T-helper 2 cell treated with Interferon-gamma antibody and Interleukin-4, amounts not matched to agents 5 μg/mL and 100 μg/mL, for 36 hours (primary cell): ENCODE data around the gene ARHGEF2.

ENCODE experiments used
- DNase-seq: peaks from one replicate; pipeline ENCODE4 v3.0.0; 2021; ENCODE audit warnings: low spot score
- H3K27ac Mint-ChIP-seq: one replicate; pipeline ENCODE4 v1.8.0; 2021; ENCODE audit warnings: mild to moderate bottlenecking, mixed read lengths
- H3K27me3 Mint-ChIP-seq: one replicate; pipeline ENCODE4 v1.8.0; 2021; ENCODE audit warnings: low read depth, mixed read lengths
- H3K36me3 Mint-ChIP-seq: one replicate; pipeline ENCODE4 v1.8.0; 2021; ENCODE audit warnings: low read depth, mixed read lengths
- H3K4me1 Mint-ChIP-seq: one replicate; pipeline ENCODE4 v1.8.0; 2021; ENCODE audit warnings: low read depth, mixed read lengths
- H3K4me3 Mint-ChIP-seq: one replicate; pipeline ENCODE4 v1.8.0; 2022; ENCODE audit warnings: mild to moderate bottlenecking, moderate library complexity, mixed read lengths
- H3K9me3 Mint-ChIP-seq: one replicate; pipeline ENCODE4 v1.8.0; 2021; ENCODE audit warnings: mixed read lengths

The ARHGEF2 gene

GRCh38 chr1:155981266-155982088 lies 3.1 kb upstream of the ARHGEF2 start:
- peak overlapping the region; percentile 81 for H3K27ac Mint-ChIP-seq
- H3K36me3 Mint-ChIP-seq = peaks cover 18% of the 10 kb centered on the region
- peak overlapping the region; percentile 92 for H3K4me3 Mint-ChIP-seq
- H3K4me1 Mint-ChIP-seq = peaks cover 40% of the 10 kb centered on the region
- H3K9me3 Mint-ChIP-seq = no peaks in the 10 kb centered on the region
- H3K27me3 Mint-ChIP-seq = no peaks in the 10 kb centered on the region
- no peak for DNase-seq

GRCh38 chr1:155979597-155980343 lies 1.4 kb upstream of the ARHGEF2 start:
- no peak for DNase-seq
- peak overlapping the region; percentile 92 for H3K4me3 Mint-ChIP-seq
- H3K27me3 Mint-ChIP-seq = no peaks in the 10 kb centered on the region
- H3K36me3 Mint-ChIP-seq = peaks cover 28% of the 10 kb centered on the region
- H3K4me1 Mint-ChIP-seq = peaks cover 55% of the 10 kb centered on the region
- no peaks in the 10 kb centered on the region for H3K9me3 Mint-ChIP-seq
- peak overlapping the region; percentile 88 for H3K27ac Mint-ChIP-seq

GRCh38 chr1:155978973-155979429 lies 654 bp upstream of the ARHGEF2 start:
- Mint-ChIP-seq H3K9me3 (no peaks in the 10 kb centered on the region), H3K4me1 (peaks cover 59% of the 10 kb centered on the region), H3K4me3 (peak overlapping the region; percentile 92), H3K27me3 (no peaks in the 10 kb centered on the region), H3K27ac (peak overlapping the region; percentile 88), H3K36me3 (peaks cover 34% of the 10 kb centered on the region)
- DNase-seq = no peak

- H3K27ac Mint-ChIP-seq = peak overlapping the region; percentile 88
- H3K9me3 Mint-ChIP-seq = no peaks in the 10 kb centered on the region
- peak overlapping the region; percentile 92 for H3K4me3 Mint-ChIP-seq
- peak; percentile 75 for DNase-seq
- no peaks in the 10 kb centered on the region for H3K27me3 Mint-ChIP-seq
- peaks cover 57% of the 10 kb centered on the region for H3K4me1 Mint-ChIP-seq
- peaks cover 41% of the 10 kb centered on the region for H3K36me3 Mint-ChIP-seq
Measured at GRCh38 chr1:155977690-155978324, 540 bp downstream of the ARHGEF2 start.

GRCh38 chr1:155976913-155977689 lies 1.2 kb downstream of the ARHGEF2 start:
- Mint-ChIP-seq H3K9me3 (no peaks in the 10 kb centered on the region), H3K27ac (peak overlapping the region; percentile 84), H3K27me3 (no peaks in the 10 kb centered on the region), H3K36me3 (peaks cover 45% of the 10 kb centered on the region), H3K4me1 (peaks cover 62% of the 10 kb centered on the region), H3K4me3 (peak overlapping the region; percentile 92)
- DNase-seq = no peak

- H3K36me3 Mint-ChIP-seq = peaks cover 41% of the 10 kb centered on the region
- peaks cover 61% of the 10 kb centered on the region for H3K4me1 Mint-ChIP-seq
- H3K4me3 Mint-ChIP-seq = peak overlapping the region; percentile 92
- H3K9me3 Mint-ChIP-seq = no peaks in the 10 kb centered on the region
- H3K27ac Mint-ChIP-seq = peak overlapping the region; percentile 84
- H3K27me3 Mint-ChIP-seq = no peaks in the 10 kb centered on the region
- peak; percentile 55 for DNase-seq
Measured at GRCh38 chr1:155976062-155976912, 2.1 kb downstream of the ARHGEF2 start.

GRCh38 chr1:155975375-155976061 lies 2.8 kb downstream of the ARHGEF2 start:
- H3K4me1 Mint-ChIP-seq = peaks cover 61% of the 10 kb centered on the region
- no peaks in the 10 kb centered on the region for H3K27me3 Mint-ChIP-seq
- peaks cover 43% of the 10 kb centered on the region for H3K36me3 Mint-ChIP-seq
- no peaks in the 10 kb centered on the region for H3K9me3 Mint-ChIP-seq
- no peak for DNase-seq
- H3K27ac Mint-ChIP-seq = peak overlapping the region; percentile 84
- peak overlapping the region; percentile 92 for H3K4me3 Mint-ChIP-seq

GRCh38 chr1:155974208-155975115 lies 3.9 kb downstream of the ARHGEF2 start:
- H3K27ac Mint-ChIP-seq = peak overlapping the region; percentile 84
- peak overlapping the region; percentile 92 for H3K4me3 Mint-ChIP-seq
- no peaks in the 10 kb centered on the region for H3K9me3 Mint-ChIP-seq
- peaks cover 53% of the 10 kb centered on the region for H3K36me3 Mint-ChIP-seq
- no peak for DNase-seq
- peaks cover 62% of the 10 kb centered on the region for H3K4me1 Mint-ChIP-seq
- H3K27me3 Mint-ChIP-seq = no peaks in the 10 kb centered on the region

GRCh38 chr1:155973723-155974122 lies 4.6 kb downstream of the ARHGEF2 start:
- no peak for DNase-seq
- peaks cover 68% of the 10 kb centered on the region for H3K4me1 Mint-ChIP-seq
- peaks cover 59% of the 10 kb centered on the region for H3K36me3 Mint-ChIP-seq
- no peaks in the 10 kb centered on the region for H3K9me3 Mint-ChIP-seq
- no peak overlapping the region for H3K27ac Mint-ChIP-seq
- H3K27me3 Mint-ChIP-seq = no peaks in the 10 kb centered on the region
- peak overlapping the region; percentile 56 for H3K4me3 Mint-ChIP-seq

- H3K9me3 Mint-ChIP-seq = no peaks in the 10 kb centered on the region
- no peak for DNase-seq
- H3K27ac Mint-ChIP-seq = peak overlapping the region; percentile 50
- H3K4me1 Mint-ChIP-seq = peaks cover 83% of the 10 kb centered on the region
- H3K4me3 Mint-ChIP-seq = peak overlapping the region; percentile 56
- peaks cover 69% of the 10 kb centered on the region for H3K36me3 Mint-ChIP-seq
- no peaks in the 10 kb centered on the region for H3K27me3 Mint-ChIP-seq
Measured at GRCh38 chr1:155971910-155972809, 6.2 kb downstream of the ARHGEF2 start.
